ENCODE measurements around the gene ACTG2.

Gene ACTG2

GRCh38 chr2:73920577-73921545, 28.1 kb downstream of the ACTG2 start:
- no peaks in the 10 kb centered on the region for H4K20me1 ChIP-seq (ENCODE audit: low read depth, low read length)
- TF ChIP-seq EZH2phosphoT487 (conservative IDR thresholded peaks at IDR 0.05; ENCODE audit: low read length) (no peak), CTCF (IDR thresholded peaks at IDR 0.05; ENCODE audit: insufficient read depth, low read length, poor library complexity, severe bottlenecking) (no peak)
- no peak overlapping the region for H3K4me3 ChIP-seq (ENCODE audit: insufficient read depth, low read length, poor library complexity, severe bottlenecking)
- H3K9me3 ChIP-seq (ENCODE audit: insufficient read depth, low read length): 0 out of 2 replicates have a peak, but pooled peaks cover under 1% of the 10 kb centered on the region
- H3K9me2 ChIP-seq (replicated peaks; ENCODE audit: insufficient read depth, low read length): no peaks in the 10 kb centered on the region
- no peaks in the 10 kb centered on the region for H3K27me3 ChIP-seq (ENCODE audit: low read length)
- H3K36me3 ChIP-seq (ENCODE audit: low read length): no peaks in the 10 kb centered on the region
- no peak overlapping the region for H3K9ac ChIP-seq (ENCODE audit: low read length)
- no peak overlapping the region for H3K4me2 ChIP-seq (ENCODE audit: low read depth, low read length, poor library complexity, severe bottlenecking)
- H3F3A ChIP-seq (ENCODE audit: insufficient read depth): peaks cover 15% of the 10 kb centered on the region
- no peak overlapping the region for H2AFZ ChIP-seq (ENCODE audit: low read depth, low read length, severe bottlenecking)
- H3K79me2 ChIP-seq (ENCODE audit: insufficient read depth, low read length): no peaks in the 10 kb centered on the region
- H3K27ac ChIP-seq (ENCODE audit: low read depth, low read length): no peak overlapping the region

- Histone ChIP-seq H3K36me3 (ENCODE audit: low read length) (no peaks in the 10 kb centered on the region), H3K9me3 (ENCODE audit: insufficient read depth, low read length) (0 out of 2 replicates have a peak, but pooled peaks cover 5% of the 10 kb centered on the region), H3K9ac (ENCODE audit: low read length) (no peak overlapping the region), H4K20me1 (ENCODE audit: low read depth, low read length) (no peaks in the 10 kb centered on the region), H3K79me2 (ENCODE audit: insufficient read depth, low read length) (no peaks in the 10 kb centered on the region), H3K27ac (ENCODE audit: low read depth, low read length) (no peak overlapping the region), H3K4me3 (ENCODE audit: insufficient read depth, low read length, poor library complexity, severe bottlenecking) (no peak overlapping the region), H3K9me2 (replicated peaks; ENCODE audit: insufficient read depth, low read length) (no peaks in the 10 kb centered on the region), H2AFZ (ENCODE audit: low read depth, low read length, severe bottlenecking) (no peak overlapping the region), H3K27me3 (ENCODE audit: low read length) (no peaks in the 10 kb centered on the region), H3K4me2 (ENCODE audit: low read depth, low read length, poor library complexity, severe bottlenecking) (no peak overlapping the region), H3F3A (ENCODE audit: insufficient read depth) (peaks cover 19% of the 10 kb centered on the region)
- TF ChIP-seq EZH2phosphoT487 (conservative IDR thresholded peaks at IDR 0.05; ENCODE audit: low read length): no peak
- no peak for TF ChIP-seq CTCF (IDR thresholded peaks at IDR 0.05; ENCODE audit: insufficient read depth, low read length, poor library complexity, severe bottlenecking)
These were observed 28.8 kb downstream of the ACTG2 start for GRCh38 chr2:73921581-73921980.

GRCh38 chr2:73922681-73923080, 29.9 kb downstream of the ACTG2 start:
- no peak for TF ChIP-seq CTCF (IDR thresholded peaks at IDR 0.05; ENCODE audit: insufficient read depth, low read length, poor library complexity, severe bottlenecking)
- TF ChIP-seq EZH2phosphoT487 (conservative IDR thresholded peaks at IDR 0.05; ENCODE audit: low read length): no peak
- no peak overlapping the region for H3K4me2 ChIP-seq (ENCODE audit: low read depth, low read length, poor library complexity, severe bottlenecking)

More at GRCh38 chr2:73922681-73923080, 29.9 kb downstream of the ACTG2 start:
- Histone ChIP-seq H3K27ac (ENCODE audit: low read depth, low read length) (no peak overlapping the region), H3K27me3 (ENCODE audit: low read length) (no peaks in the 10 kb centered on the region), H4K20me1 (ENCODE audit: low read depth, low read length) (no peaks in the 10 kb centered on the region), H3K4me3 (ENCODE audit: insufficient read depth, low read length, poor library complexity, severe bottlenecking) (no peak overlapping the region), H3K79me2 (ENCODE audit: insufficient read depth, low read length) (peaks cover 9% of the 10 kb centered on the region), H3K9me2 (replicated peaks; ENCODE audit: insufficient read depth, low read length) (no peaks in the 10 kb centered on the region), H2AFZ (ENCODE audit: low read depth, low read length, severe bottlenecking) (no peak overlapping the region), H3F3A (ENCODE audit: insufficient read depth) (peaks cover 19% of the 10 kb centered on the region), H3K9ac (ENCODE audit: low read length) (no peak overlapping the region), H3K9me3 (ENCODE audit: insufficient read depth, low read length) (0 out of 2 replicates have a peak, but pooled peaks cover 5% of the 10 kb centered on the region), H3K36me3 (ENCODE audit: low read length) (no peaks in the 10 kb centered on the region)

All from SU-DHL-6 (cell line).